Occipital lobe (tissue), 2 donors: ENCODE measurements around the gene GIPC1. TPM values are rescaled to one million over a fixed set of nuclear protein-coding genes. Genes with fewer than 3 reads are reported as not detected.

Experiments
- DNase-seq: peaks from one replicate; lab custom pipeline; 2025; lab: John Stamatoyannopoulos, UW
- total RNA-seq: library from RNA; depleted of rRNA; stranded (reverse); fragments of >200 nt; gene quantifications from one replicate; pipeline ENCODE4 v1.2.3, GENCODE V29; 2014

Gene GIPC1
- total RNA-seq, 1 donor from 2014 or later, result 28.4 TPM

DNA sequence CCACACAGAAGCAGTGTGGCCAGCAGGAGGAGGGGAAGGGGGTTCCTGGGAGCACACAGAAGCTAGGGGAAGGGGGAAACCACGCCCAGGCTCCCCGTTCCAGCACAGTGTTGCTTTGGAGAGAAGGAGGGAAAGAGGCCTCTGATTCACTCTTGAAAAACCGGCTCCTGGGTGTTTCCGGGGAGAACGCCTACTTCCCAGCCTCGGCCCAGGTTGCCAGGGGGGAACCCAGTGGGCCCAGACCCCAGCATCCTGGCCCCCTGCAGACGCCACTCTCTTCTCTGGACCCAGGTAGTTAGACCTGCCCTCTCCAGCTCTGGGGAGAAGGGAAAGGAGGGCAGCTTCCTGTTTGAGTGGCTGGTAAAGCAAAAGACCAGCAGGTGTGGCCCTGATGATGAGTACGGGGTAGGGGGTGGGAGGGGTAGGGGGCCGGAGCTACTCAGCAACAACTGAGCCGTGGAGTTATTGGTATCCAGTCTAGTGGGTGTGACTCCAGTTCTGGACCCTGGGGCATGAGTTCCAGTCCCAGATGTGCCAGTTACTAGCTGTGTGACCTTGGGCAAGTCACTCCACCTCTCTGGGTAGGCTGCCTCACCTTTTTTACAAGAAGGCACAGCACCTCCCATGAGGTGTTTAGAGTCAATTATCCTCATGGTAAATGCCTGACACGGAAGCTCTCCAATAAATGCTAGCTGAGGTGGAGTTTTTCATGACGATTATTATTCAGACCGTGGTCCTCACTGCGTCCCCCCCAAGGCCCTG lies 836 bp downstream of the GIPC1 start:
- no peak for DNase-seq

DNA sequence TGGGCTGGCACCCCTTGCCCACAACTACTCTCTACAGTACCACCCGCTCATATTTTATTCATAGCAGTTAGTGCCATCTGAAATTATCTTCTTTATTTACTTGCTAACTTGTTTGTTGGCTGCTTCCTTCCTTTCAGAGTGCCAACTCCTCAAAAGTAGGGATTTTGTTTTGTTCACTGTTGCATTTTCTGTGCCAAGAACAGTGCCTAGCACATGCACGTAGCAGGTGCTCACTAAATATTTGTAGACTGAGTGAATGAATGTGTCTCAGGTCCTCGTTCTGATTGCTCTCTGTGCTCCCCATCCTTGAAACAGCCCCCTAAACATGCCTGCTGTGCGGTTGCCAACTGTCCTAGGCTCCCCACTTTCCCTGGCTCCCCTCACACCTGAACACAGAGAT lies 1.5 kb downstream of the GIPC1 start:
- DNase-seq, result no peak

DNA sequence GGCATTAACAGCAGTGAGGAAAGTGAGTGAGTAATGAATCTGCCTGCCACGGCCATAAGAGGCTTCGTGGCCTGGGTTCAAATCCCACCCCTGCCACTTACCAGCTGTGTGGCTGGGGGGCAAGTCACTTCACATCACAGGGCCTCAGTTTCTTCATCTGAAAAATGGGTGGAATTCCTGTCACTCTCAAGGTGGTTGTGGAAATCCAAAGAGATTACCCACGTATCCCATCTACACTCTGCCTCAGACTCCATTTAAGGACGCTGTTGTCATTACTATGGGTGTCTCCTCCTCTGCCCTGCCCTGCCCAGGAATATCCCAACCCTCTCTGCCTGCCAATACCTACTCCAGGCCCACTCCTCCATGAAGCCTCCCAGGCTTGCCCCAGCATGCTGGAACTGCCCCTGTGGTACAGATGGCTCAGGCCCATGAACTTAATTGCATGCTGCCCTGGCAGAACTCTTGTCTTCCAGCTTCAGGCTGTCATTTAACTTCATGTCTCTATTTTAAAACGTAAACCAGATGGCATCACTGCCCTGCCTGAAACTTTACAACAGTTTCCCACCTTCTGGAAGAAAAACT lies 3.1 kb downstream of the GIPC1 start:
- DNase-seq, result no peak

DNA sequence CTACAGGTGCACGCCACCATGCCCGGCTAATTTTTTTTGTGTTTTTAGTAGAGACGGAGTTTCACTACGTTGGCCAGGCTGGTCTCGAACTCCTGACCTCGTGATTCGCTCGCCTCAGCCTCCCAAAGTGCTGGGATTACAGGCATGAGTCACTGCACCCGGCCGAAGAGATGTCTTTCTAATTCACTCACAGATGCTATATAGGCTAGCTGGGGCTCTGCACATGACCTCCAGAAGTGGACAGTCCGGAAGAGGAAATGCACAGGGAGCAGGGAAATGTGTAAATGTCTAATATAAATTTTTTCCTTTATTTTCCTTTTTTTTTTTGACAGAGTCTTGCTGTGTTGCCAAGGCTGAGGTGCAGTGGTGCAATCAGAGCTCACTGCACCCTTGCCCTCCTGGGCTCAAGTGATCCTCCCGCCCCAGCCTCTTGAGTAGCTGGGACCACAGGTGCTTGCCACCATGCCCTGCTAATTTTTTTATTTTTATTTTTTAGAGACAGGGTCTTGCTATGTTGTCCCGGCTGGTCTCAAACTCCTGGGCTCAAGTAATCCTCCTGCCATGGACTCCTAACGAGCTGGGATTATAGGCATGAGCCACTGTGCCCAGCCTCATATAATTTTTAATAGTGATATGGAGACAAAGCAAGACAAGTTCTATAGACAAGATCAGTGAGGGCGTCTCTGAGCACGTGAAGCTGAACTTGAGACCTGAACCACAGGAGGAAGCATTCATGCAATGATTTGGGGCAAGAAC lies 8.4 kb downstream of the GIPC1 start:
- no peak for DNase-seq

DNA sequence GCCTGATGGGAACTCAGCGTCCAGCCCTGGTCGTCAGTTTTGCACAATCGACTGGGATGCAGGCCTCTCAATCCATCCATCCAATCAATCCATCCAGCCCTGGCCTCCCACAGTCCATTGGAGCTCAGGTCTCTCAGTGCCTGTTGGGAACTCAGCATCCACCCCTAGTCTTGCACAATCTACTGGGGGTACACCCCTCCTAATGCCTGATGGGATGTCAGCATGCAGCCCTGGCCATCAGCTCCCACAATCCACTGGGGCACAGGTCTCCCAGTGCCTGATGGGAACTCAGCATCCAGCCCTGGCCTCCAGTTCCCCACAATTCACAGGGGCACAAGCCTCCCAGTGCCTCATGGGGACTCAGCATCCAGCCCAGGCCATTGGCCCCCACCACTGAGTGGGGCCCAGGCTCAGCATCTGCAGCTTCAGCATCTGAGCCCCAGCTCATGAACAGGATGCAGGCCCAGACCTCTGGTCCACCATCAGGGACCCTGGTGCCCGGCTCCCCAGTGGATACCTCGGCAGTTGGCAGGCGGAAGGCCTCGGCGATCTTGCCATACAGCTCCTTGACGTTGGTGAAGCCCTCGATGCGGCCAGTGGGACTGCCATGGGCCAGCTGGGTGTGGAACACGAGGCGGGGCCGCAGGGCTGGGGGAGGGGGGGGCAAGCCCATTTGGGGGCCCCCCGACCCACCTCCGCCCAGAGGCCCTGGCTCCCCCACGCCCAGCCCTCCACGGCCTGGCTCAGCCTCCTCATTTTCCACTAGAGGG lies 13.6 kb downstream of the GIPC1 start:
- no peak for DNase-seq

DNA sequence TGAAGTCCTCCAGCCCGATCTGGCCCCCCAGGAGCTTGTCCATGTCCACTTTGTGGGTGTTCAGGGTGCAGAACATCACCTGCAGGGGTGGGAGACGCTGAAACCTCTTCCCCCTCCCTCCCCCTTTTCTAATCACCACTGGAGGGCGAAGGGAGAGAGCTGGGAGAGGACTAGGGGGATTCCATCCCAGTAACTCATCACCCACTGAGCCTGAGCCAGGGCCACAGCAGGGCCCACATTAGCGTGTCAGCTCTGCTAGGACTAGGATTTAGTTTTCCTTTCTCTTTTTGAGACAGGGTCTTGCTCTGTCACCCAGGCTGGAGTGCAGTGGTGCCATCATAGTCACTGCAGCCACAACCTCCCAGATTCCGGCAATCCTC lies 15.2 kb downstream of the GIPC1 start:
- no peak for DNase-seq

DNA sequence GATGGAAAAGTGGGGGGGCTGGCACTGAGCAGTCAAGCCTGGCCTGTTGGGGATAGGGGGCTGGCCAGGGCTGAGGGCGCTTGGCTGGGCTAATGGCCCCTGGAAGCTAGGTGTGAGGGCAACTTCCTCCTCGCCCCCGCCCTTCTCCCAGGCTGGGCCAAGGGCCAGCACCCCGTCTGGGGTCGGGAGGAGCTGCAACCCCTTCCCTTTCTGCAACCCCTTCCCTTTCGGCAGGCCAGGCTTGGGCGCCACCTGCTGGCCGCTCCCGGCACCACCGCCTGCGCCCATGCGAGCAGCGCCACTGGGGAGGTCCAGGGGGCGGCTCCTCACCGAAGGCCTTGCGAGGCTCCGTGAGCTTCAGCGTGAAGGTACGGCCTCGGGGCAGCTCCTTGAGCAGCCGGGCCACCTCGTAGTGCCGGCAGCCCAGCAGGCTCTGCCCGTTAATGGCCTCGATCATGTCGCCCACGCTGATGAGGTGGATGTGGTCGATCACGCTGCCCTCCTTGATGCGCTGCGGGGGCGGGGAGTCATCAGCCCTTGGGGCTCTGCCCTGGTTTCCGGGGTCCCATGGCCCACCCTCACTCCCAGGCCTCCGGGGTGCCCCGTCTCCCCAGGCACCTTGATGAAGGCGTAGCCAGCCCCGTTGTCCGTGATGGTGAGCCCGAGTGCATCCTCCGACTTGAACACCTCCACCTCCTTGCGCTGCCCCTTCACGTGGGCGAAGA lies 15.8 kb downstream of the GIPC1 start:
- no peak for DNase-seq

DNA sequence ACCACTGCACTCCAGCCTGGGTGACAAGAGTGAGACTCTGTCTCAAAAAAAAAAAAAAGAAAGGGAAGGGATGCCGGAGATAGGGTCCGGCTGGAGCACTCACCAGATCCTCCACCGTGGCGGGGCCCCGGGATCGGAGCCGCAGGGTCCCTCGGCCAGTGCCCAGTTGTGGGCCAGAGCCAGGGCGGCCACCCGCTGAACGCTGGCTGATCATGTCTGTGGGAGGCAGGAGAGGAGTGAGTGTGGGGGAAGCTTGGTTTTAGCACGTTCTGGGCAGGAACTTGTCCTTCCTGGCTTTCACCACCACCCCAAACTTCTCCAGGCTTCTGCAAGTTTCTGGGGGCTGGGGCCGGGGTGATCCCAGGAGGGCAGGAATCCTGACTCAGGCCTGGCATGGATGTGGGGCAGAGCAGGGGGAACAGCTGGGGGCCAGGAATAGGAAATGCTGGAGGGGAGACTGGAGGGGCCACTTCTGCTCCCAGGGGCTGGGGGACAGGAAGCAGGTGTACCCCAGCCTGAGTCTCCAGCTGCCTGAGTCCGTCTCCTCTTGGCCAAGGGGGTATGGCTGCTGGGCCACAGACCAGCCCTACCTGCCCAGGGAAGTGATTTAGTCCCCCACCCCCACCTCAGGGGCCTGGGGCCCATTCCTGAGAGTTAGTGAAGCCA lies 16.5 kb downstream of the GIPC1 start:
- no peak for DNase-seq

DNA sequence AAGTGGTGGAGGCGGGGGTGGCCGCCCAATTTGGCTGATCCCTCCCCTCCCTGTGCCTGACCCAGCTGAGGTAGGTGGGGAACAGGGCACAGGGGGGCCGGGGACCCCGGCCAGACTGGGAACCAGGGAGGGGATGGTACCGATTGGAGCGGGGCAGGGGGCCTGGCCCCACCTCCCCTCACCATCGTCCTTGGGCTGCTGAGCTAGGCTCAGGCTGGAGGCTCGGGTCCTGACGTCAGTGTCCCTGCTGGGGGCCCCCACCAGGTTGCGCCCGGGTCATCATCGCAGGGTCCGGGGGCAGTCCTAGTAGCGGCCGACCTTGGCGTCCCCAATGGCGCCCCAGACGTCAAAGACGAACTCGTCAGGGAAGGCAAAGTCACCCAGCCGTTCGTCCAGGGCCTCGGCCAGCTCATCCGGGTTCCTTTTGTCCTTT lies 17.8 kb downstream of the GIPC1 start:
- no peak for DNase-seq

DNA sequence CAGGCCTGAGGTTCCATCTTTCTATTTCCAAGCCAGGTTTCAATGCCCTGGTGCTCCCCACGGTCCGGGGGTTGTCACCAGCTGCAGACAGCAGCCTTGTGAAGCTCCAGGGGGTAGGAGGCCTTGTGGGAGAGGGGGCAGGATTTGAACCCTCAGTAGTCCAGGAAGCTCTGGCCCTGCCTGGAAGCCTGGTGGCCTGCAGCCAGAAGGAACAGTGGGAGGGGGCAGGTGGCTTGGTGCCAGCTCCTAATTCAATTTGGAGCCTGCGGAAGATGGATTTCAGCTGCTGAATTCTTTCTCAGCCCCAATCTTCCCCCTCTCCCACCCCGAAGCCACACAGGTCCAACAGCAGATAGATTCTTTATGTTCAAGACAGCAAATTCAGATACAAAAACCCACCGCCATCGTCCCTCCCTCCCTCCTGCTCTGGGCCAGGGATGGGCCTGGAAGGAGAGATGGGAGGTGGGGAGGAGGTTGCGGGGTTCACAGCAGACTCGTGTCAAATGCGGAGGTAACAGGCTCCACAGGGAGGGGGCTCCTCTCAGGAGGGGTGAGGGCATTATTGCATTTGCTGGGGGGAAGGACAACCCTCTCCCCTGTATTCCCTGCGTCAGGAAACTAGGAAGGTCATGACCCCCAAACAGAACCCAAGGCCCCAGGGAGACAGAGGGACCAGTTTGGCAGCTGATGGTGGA lies 18.4 kb downstream of the GIPC1 start:
- DNase-seq, result no peak

DNA sequence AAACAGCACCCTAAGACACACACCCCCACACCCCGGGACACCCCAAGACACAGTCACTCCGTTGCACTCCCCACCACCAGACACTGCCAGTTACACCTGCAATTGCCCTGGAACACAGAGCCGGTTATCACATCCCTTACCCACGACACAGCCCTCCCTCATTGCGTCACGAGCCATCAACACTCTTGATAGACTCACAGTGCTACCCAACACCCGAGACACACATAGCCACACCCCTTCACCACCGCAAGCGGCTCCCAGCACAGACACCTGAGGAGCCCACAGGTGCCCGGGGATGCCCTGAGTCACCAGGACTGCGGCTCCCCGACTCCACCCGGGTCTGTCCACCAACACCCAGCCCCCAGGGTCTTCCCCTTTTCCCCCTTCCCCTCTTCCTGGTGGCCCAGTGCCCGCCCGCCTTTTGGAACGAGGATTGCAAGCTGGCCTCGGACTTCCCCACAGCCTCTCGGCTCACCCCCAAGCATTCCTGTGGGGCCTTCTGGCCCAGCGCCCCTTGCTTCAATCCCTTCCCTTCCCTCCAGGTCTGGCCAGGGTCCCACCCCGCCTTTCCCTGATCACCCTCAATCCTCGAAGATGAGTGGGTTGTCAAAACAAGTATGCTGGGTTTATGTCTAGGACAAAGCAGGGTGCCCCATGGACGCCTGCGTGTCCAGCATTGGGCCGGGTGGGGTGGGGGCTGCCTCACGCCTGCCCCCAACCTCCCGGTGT lies 19.1 kb downstream of the GIPC1 start:
- DNase-seq, result no peak

DNA sequence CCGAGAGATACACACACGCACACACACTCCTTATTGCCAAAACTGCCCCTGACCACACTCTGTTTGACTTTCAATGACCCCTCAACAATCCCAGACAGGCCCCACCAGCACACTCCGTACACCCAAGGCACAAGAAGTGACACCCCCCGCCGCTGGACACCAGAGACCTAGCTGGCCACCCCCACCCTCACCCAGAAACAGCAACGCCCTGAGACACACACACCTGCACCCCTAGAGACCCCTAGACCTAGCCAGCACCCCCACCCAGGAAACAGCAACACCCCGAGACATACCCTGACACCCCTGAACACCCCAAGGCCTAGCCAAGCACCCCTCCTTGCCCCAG lies 19.6 kb downstream of the GIPC1 start:
- no peak for DNase-seq

DNA sequence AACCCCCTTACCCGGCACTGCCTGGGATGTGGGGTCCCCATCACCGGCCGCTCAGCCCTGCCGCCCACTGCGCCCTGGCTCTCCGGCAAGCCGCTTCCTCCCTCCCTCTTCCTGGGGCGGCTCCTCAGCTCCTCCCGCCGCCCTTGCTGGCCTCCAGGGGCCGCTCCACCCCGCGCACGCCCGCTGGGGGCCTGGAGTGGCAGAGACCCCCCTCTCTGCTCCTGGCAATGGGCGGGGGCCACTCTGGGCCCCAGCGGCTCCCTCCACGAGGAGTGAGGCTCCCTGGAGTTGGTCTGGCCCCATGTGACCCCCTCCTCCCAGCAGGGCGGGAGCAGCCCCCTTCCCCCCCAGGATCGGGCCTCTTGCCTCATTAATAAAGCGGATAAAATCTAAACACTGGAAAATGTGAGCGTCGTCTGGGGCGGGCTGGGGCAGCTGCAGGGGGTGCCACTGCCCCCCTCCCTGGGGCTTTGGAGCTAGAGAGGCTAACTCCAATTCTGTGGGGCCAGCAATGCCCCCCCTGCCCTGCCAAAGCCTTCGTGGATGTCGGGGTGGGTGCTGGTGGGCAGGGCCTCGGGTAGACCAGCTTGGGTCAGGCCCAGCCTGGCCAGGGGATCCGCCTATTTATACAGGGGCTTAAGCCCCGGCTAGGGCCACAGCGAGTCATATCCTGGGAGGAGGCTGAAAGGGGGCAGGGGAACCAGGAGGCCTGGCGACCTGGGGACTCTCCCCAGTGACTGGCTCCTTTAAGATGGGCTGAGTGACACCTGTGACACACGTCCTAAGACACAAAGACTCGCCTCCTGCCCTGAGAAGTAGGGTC lies 20.5 kb downstream of the GIPC1 start, which contains the start of gene PTGER1:
TSS of gene PTGER1 (minus strand) at position 104 of the 823 bp plus-strand sequence. CDS start 1,034 bp downstream, outside the sequence.
- DNase-seq, result no peak

DNA sequence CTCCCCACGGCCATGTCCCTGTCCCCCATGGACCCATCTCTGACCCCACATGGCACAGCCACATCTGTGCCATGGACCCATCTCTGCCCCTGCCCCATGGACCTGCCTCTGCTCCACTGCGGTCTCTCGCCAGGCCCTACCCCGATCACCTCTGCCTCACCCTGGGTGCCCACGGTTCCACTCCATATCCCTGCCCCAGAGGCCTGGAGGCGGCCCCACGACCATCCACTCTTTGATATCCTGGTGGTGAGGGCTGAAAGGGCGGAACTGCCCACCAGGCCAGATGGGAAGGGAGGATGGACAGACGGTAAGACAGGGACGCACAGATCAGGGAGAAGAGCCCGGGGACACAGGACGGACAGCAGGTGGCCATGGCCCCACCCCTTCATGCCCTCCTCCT lies 21.1 kb downstream of the GIPC1 start:
- DNase-seq, result no peak

DNA sequence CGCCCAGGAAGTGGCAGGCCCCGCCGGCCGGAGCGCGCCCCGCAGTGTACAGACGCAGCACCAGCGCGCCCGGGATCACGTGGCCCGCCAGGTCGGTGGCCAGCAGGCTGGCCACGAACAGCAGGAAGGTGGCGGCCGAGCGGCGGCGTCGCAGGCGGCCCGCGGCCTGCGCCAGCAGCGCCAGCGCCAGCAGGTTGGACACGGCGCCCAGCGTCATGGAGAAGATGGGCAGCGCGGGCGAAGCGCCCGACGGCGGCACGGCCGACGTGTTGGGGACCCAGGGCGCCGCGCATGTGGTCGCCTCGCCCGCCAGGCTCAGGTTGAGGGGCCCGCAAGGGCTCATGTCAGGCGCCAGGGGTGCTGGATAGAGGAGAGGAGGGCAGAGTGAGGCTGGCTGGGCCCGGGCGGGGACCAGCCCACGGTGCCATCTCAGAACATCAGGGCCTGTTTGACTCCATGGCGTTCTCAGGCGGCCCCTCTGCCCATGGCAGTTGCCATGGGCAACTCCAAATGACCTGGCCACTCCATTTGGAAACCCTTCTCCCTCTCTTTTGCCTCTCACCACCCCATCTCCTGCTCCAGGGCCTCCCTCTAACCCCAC lies 21.8 kb downstream of the GIPC1 start:
- no peak for DNase-seq

DNA sequence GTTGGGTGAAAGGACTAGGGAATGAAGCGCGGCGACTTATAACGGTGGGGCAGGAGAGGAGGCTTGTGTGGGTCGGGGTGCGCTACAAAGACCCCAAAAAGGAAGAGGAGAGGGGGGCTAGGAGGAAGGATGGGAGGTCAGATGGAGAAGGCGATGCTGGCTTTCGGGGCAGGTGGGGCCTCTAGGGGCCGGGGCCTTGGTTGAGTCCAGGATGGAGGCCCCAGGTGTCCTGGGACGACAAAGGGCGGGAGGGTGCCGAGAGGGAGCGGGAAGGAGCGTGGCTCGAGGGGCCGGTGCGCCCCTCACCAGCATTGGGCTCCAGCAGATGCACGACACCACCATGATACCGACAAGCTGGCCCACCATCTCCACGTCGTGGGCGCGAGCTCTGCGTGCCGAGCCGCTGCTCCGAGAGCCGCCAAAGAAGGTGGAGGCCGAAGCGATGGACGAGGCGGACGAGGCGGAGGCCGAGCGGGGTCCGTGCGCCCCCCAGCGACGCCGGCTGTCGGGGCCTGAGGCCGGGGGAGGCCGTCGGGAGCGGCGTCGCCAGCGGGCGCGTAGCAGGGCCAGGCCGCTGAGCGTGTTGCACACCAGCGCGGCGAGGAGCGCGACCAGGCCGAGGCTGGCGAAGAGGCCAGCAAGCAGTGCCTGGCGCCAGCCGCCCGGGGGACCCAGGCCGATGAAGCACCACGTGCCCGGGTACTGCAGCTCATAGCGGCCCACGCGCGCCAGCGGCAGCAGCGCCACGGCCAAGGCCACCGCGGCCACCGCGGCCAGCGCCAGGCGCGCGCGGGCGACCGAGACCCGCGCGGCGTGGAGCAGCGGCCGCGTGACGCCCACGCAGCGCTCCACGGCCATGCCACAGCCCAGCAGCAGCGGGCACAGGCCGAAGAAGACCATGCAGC lies 22.6 kb downstream of the GIPC1 start:
- no peak for DNase-seq
